Subcutaneous adipose tissue (tissue), 4 donors: ENCODE data around the gene TMEM247. TPM values are rescaled to one million over a fixed set of nuclear protein-coding genes. Genes with fewer than 3 reads are reported as not detected.

ENCODE experiments used
- CTCF ChIP-seq: fragments of 450-650 bp; IDR thresholded peaks from one replicate; pipeline ENCODE4 v1.5.1; 2016; ENCODE audit warnings: low read depth, mild to moderate bottlenecking, control low read depth, antibody characterized with exemption, moderate library complexity
- total RNA-seq, 4 donors: library from RNA; depleted of rRNA; stranded (reverse); fragments of >200 nt; gene quantifications; one replicate each; pipeline ENCODE4 v1.1.0, GENCODE V29; 2016

Gene TMEM247
- total RNA-seq, 4 donors from 2014 or later, result not detected

- no peak for TF ChIP-seq CTCF
Observed at GRCh38 chr2:46469700-46470099, 9.7 kb upstream of the TMEM247 start.

GRCh38 chr2:46470114-46470628, 9.2 kb upstream of the TMEM247 start:
- no peak for TF ChIP-seq CTCF

- no peak for TF ChIP-seq CTCF
Observed at GRCh38 chr2:46471019-46471583, 8.3 kb upstream of the TMEM247 start.

GRCh38 chr2:46471697-46472096, 7.7 kb upstream of the TMEM247 start:
- no peak for TF ChIP-seq CTCF

GRCh38 chr2:46477925-46478324, 1.4 kb upstream of the TMEM247 start:
- no peak for TF ChIP-seq CTCF

GRCh38 chr2:46480562-46480961, 1.2 kb downstream of the TMEM247 start:
- no peak for TF ChIP-seq CTCF

GRCh38 chr2:46481198-46482193, 2.1 kb downstream of the TMEM247 start:
- TF ChIP-seq CTCF, result no peak
